HG02678 (cell line): Measurements from ENCODE around the gene MECR.
"Not testable (repeated sequence)": the region's sequence is repeated elsewhere in the genome, so short reads cannot be mapped to it uniquely, and the experiment has no call there.

Experiments
- ATAC-seq: cut with Tn5 transposase; IDR thresholded peaks from one replicate; pipeline ENCODE4 v1.9.1; 2021; ENCODE audit warnings: mild to moderate bottlenecking, moderate library complexity; ENCODE audit not compliant: unreplicated experiment

MECR gene

GRCh38 chr1:29171521-29171920 lies 59.2 kb downstream of the MECR start:
- no peak for ATAC-seq

DNA sequence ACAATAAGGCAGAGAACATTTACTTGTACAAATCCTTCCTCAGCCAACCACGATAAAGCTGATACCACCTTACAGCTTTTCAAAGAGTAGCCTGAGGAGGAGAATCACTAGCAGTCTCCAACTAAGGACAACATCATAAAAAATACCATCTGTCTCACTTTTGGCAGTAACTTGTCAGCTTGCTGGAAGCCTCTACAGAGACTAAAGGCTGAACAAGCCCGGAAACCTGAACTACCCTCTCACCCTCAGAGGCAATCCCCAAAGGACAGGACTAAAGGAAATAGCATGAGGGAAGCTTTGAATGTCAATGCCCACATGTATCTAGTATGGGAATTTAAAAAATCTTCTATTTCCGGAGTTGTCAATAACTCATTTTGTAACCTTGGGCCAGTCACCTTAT lies 59.6 kb downstream of the MECR start:
- ATAC-seq, result no peak

DNA sequence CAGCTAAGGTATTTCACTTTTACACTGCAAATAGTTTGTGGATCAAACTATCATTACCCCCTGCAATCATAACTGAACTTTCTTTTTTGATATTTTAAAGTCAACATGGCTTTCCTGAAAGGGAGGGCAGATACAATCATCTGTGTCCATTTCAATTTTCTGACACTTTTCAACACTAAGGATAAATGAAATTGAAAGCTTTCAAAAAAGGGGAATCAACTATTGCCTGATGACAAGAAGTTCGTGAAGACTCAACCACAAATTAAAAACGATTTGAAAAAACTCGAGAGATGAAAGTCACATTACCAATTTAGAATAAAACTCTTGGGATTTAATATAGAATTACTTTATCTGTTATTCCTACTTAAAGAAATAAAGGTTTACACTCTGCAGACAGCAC lies 60.8 kb downstream of the MECR start:
- ATAC-seq, result no peak

GRCh38 chr1:29167904-29168303 lies 62.8 kb downstream of the MECR start:
- no peak for ATAC-seq

DNA sequence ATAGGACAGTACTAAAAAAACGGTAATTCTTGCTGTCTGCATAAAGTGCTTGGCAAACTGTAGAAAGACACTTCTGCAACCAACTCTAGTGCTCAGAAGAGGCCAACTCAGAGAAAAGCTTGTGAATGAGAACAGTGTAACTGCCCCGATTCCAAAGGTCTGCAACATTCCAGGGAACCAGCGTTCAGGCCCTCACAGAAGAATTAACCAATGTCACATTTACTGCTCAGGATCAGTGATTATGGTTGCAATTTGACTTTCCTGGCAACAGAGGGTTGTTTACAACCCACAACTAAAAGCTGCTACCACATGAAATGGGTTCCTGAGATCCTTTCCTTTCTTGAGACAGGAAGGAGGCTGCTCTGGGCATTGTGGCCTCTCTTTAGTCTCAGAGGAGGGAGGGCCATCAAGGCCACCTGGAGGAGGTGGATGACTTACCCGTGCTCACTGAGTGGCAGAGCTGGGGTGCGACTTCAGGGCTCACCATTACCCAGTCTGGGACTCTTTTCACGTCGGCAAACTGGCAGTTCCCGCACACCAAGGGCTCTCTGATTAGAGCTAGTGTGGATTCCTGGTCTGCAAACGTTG lies 64.3 kb downstream of the MECR start:
- no peak for ATAC-seq

DNA sequence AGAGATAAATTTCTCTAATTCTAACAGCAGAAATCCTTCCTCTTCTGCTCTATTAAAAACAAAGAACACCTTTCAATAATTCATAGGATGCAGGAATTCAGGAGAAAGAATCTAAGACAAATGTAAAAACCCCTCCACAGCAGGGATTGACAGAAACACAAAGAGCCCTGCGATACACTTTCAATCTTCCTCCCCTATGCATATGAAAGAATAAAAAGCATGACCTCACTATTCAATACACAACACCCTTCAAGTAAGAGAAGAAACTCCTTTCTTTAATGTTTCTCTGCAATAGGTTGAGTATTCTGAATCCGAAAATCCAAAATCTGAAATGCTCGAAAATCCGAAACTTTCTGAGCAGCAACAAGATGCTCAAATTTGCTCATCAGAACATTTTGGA lies 66.1 kb downstream of the MECR start:
- ATAC-seq, result no peak

DNA sequence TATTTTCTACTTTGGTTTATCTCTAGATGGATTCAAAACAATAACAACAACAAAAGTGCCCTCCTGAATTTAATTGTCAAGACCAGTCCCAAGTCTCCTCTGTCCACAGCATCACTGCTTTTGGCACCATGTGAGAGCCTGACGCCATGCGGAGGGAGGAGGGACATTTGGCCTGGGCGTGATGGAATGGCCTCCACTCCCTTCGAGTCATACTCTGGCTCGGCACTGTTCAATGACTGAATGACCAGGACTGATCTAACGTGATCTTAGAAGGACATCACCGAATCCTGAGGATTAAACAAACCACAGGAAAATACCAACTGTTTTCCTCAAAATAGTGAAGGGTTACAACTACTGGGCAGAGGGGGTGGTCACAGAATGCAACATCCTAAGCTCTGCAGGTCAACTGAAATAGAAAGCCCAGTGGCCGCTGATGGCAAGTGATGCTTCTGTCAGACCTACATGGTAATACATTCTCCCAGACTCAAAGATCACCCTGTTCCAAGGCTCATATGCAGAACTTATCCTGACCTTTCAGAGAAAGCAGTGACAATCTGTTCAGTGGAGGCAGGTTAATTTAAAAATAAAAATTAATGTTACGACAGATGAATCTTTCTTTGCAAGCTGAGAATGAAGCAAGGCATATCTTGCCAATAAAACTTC lies 68.1 kb downstream of the MECR start:
- ATAC-seq, result no peak

DNA sequence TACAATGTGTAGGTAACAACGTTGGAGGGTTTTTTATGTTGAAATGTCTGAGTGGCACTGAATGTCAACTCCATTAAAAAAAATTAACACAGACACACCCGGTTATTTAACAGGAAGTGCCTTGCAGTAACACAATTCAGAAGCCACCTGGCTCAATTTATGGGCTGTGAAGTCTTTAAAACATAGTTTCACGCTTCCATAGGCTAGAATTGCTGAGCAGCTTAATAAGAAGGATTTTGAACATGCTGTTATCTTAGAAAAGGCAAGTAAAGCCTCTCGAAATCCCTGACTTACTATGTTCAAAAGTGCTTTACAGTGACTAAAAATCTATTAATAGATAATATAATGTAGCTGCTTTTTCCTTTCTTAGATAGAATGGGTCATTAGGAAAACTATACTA lies 68.7 kb downstream of the MECR start:
- no peak for ATAC-seq

GRCh38 chr1:29159773-29160172 lies 71.0 kb downstream of the MECR start:
- ATAC-seq, result no peak

DNA sequence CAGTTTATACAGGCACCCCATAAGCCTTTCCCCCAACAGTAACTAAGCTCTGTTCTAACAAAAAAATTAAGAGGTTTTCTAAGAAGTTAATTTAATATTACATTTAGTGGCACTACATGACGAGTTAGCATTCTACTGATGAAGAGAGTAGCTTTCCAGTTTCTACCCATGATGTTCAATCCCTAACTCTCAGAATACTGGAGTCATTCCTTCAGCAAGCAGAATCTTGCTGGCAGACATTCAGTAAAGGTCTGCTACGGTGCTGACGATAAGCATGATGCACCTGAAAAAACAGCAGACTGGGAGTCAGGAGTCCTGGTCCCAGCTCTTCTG lies 73.5 kb downstream of the MECR start:
- no peak for ATAC-seq

- ATAC-seq, result no peak
Measured at GRCh38 chr1:29156543-29157268, 74.0 kb downstream of the MECR start.

DNA sequence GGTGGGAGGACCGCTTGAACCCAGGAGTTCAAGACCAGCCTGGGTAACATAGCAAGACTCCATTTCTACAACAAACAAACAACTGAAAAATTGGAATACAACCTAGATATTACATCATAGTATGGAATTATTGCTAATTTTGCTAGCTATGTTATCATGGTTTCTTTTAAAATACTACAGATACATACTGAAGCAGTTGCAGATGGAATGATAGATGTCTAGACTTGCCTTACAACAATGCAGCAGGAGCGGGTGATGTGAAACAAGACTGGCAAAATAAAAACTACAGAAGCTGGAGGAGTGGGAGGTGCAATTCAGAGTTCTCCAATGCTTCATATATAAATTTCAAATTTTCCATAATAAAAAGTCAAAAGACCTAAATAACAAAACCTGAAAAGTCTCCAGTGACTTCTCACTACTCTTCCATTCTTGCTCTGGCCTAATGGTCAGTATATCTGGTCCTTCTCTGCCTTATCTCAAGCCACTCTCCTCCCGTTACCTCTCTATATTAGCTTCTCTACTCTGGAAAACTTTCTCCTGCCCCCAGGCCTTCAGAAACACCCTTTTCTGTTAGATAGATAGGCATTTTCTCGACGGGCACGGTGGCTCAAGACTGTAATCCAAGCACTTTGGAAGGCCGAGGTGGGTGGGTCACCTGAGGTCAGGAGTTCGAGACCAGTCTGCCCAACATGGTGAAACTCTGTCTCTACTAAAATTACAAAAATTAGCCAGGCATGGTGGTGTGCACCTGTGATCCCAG lies 78.5 kb downstream of the MECR start:
- ATAC-seq, result no peak

DNA sequence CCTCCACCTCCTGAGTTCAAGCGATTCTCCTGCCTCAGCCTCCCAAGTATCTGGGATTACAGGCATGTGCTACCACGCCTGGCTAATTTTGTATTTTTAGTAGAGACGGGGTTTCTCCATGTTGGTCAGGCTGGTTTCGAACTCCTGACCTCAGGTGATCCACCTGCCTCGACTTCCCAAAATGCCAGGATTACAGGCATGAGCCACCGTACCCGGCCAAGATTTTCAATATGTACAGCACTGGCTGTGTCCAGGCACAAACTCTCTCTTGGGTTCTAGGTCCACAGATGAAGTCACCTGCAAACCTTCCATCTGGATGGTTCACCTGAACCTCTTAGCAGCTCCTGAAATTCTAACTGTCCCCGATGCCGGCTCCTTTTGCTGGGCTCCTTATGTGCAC lies 80.4 kb downstream of the MECR start:
- ATAC-seq, result not testable (repeated sequence)

DNA sequence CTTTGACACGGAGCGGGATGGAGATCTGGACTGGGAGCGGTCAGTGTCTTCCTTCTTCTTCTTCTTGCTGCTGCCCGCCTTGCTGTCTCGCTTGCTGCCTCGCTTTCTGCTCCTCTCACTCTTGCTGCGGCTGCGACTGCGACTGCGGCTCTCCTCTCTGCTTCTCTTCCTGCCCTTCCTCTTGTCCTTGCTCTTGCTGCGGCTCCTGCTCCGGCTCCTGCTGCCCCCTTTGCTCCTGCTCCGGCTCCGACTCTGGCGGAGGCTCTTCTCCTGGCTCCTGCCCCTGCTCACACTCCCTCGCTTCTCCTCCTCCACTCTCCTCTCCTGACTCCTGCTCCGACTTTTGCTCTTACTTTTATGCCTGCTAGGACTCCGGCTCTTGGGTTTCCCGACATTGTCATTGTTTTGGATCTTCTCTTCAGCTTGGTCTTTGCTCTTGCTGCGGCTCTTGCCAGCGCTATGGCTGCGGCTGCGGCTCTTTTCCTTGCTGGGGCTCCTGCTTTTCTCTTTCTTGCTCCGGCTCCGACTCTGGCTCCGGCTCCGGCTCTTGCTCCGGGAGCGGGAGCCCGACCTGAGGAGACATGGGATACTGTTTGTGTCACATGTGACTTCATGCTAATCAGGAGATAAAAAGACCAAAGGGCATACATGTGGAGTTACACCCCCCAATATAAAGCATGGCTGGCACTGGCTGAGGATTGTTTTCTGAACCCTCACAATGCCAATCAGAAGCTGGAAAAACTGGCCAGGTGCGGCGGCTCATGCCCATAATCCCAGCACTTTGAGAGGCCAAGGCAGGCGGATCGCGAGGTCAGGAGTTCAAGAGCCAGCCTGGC lies 81.9 kb downstream of the MECR start:
- no peak for ATAC-seq

GRCh38 chr1:29145739-29146437 lies 84.8 kb downstream of the MECR start:
- no peak for ATAC-seq

DNA sequence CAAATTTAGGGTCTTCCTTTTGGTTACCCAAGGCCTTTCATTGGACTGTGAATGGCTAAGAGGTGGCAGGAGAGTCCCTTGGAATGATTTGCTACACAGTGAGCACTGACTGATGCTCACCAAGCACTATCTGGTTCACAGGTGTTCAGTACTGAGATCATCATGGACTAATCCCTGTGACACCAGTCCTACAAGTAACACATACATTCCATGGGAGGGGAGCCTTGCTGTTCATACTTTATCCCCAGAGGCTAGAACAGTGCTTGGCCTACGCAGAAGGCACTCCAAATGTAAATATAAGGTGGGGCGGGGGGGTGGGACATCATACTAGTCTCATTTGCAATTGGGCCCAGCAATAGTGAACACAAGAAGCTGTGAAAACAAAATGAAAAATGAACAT lies 86.6 kb downstream of the MECR start:
- no peak for ATAC-seq

DNA sequence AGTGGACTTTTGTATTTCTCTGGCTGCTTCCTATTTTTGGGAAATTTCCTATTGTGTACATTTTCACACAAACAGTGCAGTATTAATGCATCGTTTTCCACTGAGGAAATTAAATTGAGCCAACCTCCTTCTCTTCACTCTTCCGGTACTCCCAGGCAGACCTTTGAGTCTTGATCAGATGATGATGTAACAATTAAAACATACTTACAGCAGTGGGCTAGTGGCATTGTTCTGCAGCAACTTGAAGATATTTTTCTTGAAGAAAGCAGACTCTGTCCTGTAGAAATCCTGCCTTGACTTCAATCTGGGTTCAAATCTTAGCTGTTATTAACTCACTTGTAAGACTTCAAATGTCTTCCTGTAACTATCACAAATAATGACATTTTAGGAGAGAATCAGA lies 88.0 kb downstream of the MECR start:
- no peak for ATAC-seq
